PC-3 (cell line): ENCODE measurements around the gene GOLGA6L2. TPM values are rescaled to one million over a fixed set of nuclear protein-coding genes. Genes with fewer than 3 reads are reported as not detected.
A peak's percentile ranks its signal among the peaks of the same experiment; 100 is the strongest.

Experiments
- ATAC-seq: fragments of 200-7000 bp; cut with Tn5 transposase; 2 replicates; pipeline ENCODE4 v1.9.1; 2020; ENCODE audit warnings: mild to moderate bottlenecking, moderate library complexity
- BruUV-seq: library from RNA; stranded (reverse); fragments of 400-500 nt; replicated peaks from 2 replicates; lab custom pipeline; 2021; lab: Mats Ljungman, UMichigan
- CTCF ChIA-PET: fragments of 300-600 bp; sonication (Branson Sonifier 250); formaldehyde crosslinking; loops from one replicate; lab custom pipeline; 2022; ENCODE audit warnings: antibody characterized with exemption; lab: Charles Lee
- POLR2A ChIA-PET: fragments of 300-600 bp; sonication (Branson Sonifier 250); formaldehyde crosslinking; loops from one replicate; lab custom pipeline; 2022; ENCODE audit warnings: antibody characterized with exemption; ENCODE audit not compliant: unreplicated experiment; lab: Charles Lee
- DNase-seq: peaks from one replicate; pipeline ENCODE4 v3.0.0-alpha.2; 2015
- H2AFZ ChIP-seq: fragments of 300-600 bp; sonication (generic); 2 replicates; pipeline ENCODE4 v1.6.0; 2016; ENCODE audit warnings: antibody characterized with exemption, low read length
- H3F3A ChIP-seq: fragments of 300-600 bp; sonication (generic); one replicate; pipeline ENCODE4 v1.6.0; 2017; ENCODE audit warnings: antibody characterized with exemption, low read length, control low read depth, mild to moderate bottlenecking; ENCODE audit not compliant: unreplicated experiment
- H3K27ac ChIP-seq: fragments of 300-600 bp; sonication (generic); 2 replicates; pipeline ENCODE4 v1.5.1; 2016; ENCODE audit warnings: mild to moderate bottlenecking, low read length
- H3K27me3 ChIP-seq: fragments of 300-600 bp; sonication (generic); 2 replicates; pipeline ENCODE4 v1.6.1; 2016; ENCODE audit warnings: low read length, mixed read lengths
- H3K36me3 ChIP-seq: fragments of 300-600 bp; sonication (generic); 2 replicates; pipeline ENCODE4 v1.6.1; 2016; ENCODE audit warnings: low read depth, mixed run types, low read length, mixed read lengths
- H3K4me1 ChIP-seq: fragments of 300-600 bp; sonication (generic); 2 replicates; pipeline ENCODE4 v1.5.1; 2016; ENCODE audit warnings: low read length; ENCODE audit not compliant: insufficient read depth
- H3K4me2 ChIP-seq: fragments of 300-600 bp; sonication (generic); 2 replicates; pipeline ENCODE4 v1.6.0; 2016; ENCODE audit warnings: low read length
- H3K4me3 ChIP-seq: fragments of 300-600 bp; sonication (generic); 2 replicates; pipeline ENCODE4 v1.5.1; 2016; ENCODE audit warnings: mild to moderate bottlenecking, low read length, mixed read lengths
- H3K79me2 ChIP-seq: fragments of 300-600 bp; sonication (generic); 2 replicates; pipeline ENCODE4 v1.6.1; 2017; ENCODE audit warnings: low read length, mixed read lengths
- H3K9ac ChIP-seq: fragments of 300-600 bp; sonication (generic); 2 replicates; pipeline ENCODE4 v1.6.0; 2016; ENCODE audit warnings: mild to moderate bottlenecking, low read length
- H3K9me2 ChIP-seq: fragments of 300-600 bp; sonication (generic); replicated peaks from 2 replicates; pipeline ENCODE4 v1.6.1; 2016; ENCODE audit warnings: mixed run types, low read length, mixed read lengths
- H3K9me3 ChIP-seq: fragments of 300-600 bp; sonication (generic); 2 replicates; pipeline ENCODE4 v1.6.1; 2016; ENCODE audit warnings: low read length, mixed read lengths
- H4K20me1 ChIP-seq: fragments of 300-600 bp; sonication (generic); 2 replicates; pipeline ENCODE4 v1.6.1; 2016; ENCODE audit warnings: low read length, mixed read lengths
- EZH2 ChIP-seq: fragments of 300-600 bp; sonication (generic); IDR thresholded peaks from one replicate; pipeline ENCODE4 v1.6.1; 2017; ENCODE audit warnings: antibody characterized with exemption, mild to moderate bottlenecking, low read length; ENCODE audit not compliant: unreplicated experiment
- EZH2phosphoT487 ChIP-seq: fragments of 300-600 bp; sonication (generic); IDR thresholded peaks from 2 replicates; pipeline ENCODE4 v1.6.1; 2018; ENCODE audit warnings: mild to moderate bottlenecking, antibody characterized with exemption, low read length, borderline replicate concordance
- intact Hi-C: fragments of 100-400 bp; cut with micrococcal nuclease; formaldehyde crosslinking; loops from 2 replicates; pipeline ENCODE4 v1.9.0; 2023
- total RNA-seq: library from RNA; depleted of rRNA; stranded (reverse); fragments of >200 nt; gene quantifications from 2 replicates; pipeline ENCODE4 v1.2.3, GENCODE V29; 2014
- TF ChIP-seq, protein P1 (sequence below): fragments of 300-600 bp; sonication (generic); conservative IDR thresholded peaks from 2 replicates; pipeline ENCODE4 v1.5.1; 2017; ENCODE audit warnings: antibody characterized with exemption, low read depth, mild to moderate bottlenecking, low read length

Gene GOLGA6L2
- total RNA-seq, 1 experiment from 2014 or later = not detected

- CTCF ChIA-PET = no interaction called here
Measured at GRCh38 chr15:23424111-23424904, 22.7 kb downstream of the GOLGA6L2 start.

GRCh38 chr15:23422946-23423708 lies 23.9 kb downstream of the GOLGA6L2 start:
- DNase-seq = peak; percentile 6
- CTCF ChIA-PET = no interaction called here
- ATAC-seq = peak; percentile 99

More at GRCh38 chr15:23424111-23424904, 22.7 kb downstream of the GOLGA6L2 start:
- Histone ChIP-seq H3K79me2 (no peaks in the 10 kb centered on the region), H2AFZ (no peak overlapping the region), H3K36me3 (no peaks in the 10 kb centered on the region), H3K4me2 (no peak overlapping the region), H3K9me3 (no peaks in the 10 kb centered on the region), H3F3A (no peaks in the 10 kb centered on the region), H3K9me2 (no peaks in the 10 kb centered on the region), H3K27ac (no peak overlapping the region), H3K9ac (no peak overlapping the region), H3K27me3 (no peaks in the 10 kb centered on the region), H3K4me1 (peaks cover 7% of the 10 kb centered on the region; the same call in 1 of the 2 replicates), H4K20me1 (no peaks in the 10 kb centered on the region), H3K4me3 (no peak overlapping the region)
- intact Hi-C loops = no loop called here
- ATAC-seq (no peak), DNase-seq (no peak)
- POLR2A ChIA-PET = no interaction called here
- TF ChIP-seq EZH2 (no peak), EZH2phosphoT487 (no peak)
- TF ChIP-seq, protein P1, sequence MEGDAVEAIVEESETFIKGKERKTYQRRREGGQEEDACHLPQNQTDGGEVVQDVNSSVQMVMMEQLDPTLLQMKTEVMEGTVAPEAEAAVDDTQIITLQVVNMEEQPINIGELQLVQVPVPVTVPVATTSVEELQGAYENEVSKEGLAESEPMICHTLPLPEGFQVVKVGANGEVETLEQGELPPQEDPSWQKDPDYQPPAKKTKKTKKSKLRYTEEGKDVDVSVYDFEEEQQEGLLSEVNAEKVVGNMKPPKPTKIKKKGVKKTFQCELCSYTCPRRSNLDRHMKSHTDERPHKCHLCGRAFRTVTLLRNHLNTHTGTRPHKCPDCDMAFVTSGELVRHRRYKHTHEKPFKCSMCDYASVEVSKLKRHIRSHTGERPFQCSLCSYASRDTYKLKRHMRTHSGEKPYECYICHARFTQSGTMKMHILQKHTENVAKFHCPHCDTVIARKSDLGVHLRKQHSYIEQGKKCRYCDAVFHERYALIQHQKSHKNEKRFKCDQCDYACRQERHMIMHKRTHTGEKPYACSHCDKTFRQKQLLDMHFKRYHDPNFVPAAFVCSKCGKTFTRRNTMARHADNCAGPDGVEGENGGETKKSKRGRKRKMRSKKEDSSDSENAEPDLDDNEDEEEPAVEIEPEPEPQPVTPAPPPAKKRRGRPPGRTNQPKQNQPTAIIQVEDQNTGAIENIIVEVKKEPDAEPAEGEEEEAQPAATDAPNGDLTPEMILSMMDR = no peak
- BruUV-seq = no TSS peak

More at GRCh38 chr15:23422946-23423708, 23.9 kb downstream of the GOLGA6L2 start:
- no peaks in the 10 kb centered on the region for H3K79me2 ChIP-seq
- H3F3A ChIP-seq = no peaks in the 10 kb centered on the region
- POLR2A ChIA-PET = no interaction called here
- H3K27me3 ChIP-seq = no peaks in the 10 kb centered on the region
- H3K4me2 ChIP-seq = peak overlapping the region; percentile 25; the same call in 1 of the 2 replicates
- no TSS peak for BruUV-seq
- no peaks in the 10 kb centered on the region for H4K20me1 ChIP-seq
- TF ChIP-seq, protein P1 = no peak
- TF ChIP-seq EZH2phosphoT487 = no peak
- TF ChIP-seq EZH2 = no peak
- peaks cover 7% of the 10 kb centered on the region; the same call in 1 of the 2 replicates for H3K4me1 ChIP-seq
- H2AFZ ChIP-seq = no peak overlapping the region
- H3K36me3 ChIP-seq = no peaks in the 10 kb centered on the region
- no peak overlapping the region for H3K27ac ChIP-seq
- no peak overlapping the region for H3K9ac ChIP-seq
- no peaks in the 10 kb centered on the region for H3K9me2 ChIP-seq
- H3K9me3 ChIP-seq = no peaks in the 10 kb centered on the region
- intact Hi-C loops = no loop called here
- no peak overlapping the region for H3K4me3 ChIP-seq
